Neural crest cell (in vitro differentiated cells): ENCODE measurements around the gene KRABD2.
A peak's percentile ranks its signal among the peaks of the same experiment; 100 is the strongest.
"Not testable (repeated sequence)": the region's sequence is repeated elsewhere in the genome, so short reads cannot be mapped to it uniquely, and the experiment has no call there.

Source experiments
- DNase-seq: peaks from one replicate; pipeline ENCODE4 v3.0.0; 2021; ENCODE audit warnings: low read depth, mixed read lengths, low spot score
- H3K27ac Mint-ChIP-seq: one replicate; pipeline ENCODE4 v1.8.0; 2021; ENCODE audit warnings: mild to moderate bottlenecking, mixed read lengths; ENCODE audit not compliant: unreplicated experiment
- H3K27me3 Mint-ChIP-seq: 2 replicates; pipeline ENCODE4 v1.8.0; 2021; ENCODE audit warnings: low read depth, mild to moderate bottlenecking, mixed read lengths
- H3K36me3 Mint-ChIP-seq: 2 replicates; pipeline ENCODE4 v1.8.0; 2021; ENCODE audit warnings: low read depth, mild to moderate bottlenecking, mixed read lengths
- H3K4me1 Mint-ChIP-seq: 2 replicates; pipeline ENCODE4 v1.8.0; 2021; ENCODE audit warnings: mixed read lengths
- H3K4me3 Mint-ChIP-seq: one replicate; pipeline ENCODE4 v1.8.0; 2021; ENCODE audit warnings: mild to moderate bottlenecking, mixed read lengths
- H3K9me3 Mint-ChIP-seq: 2 replicates; pipeline ENCODE4 v1.8.0; 2021; ENCODE audit warnings: mixed read lengths
- CTCF ChIP-seq: fragments of 200-600 bp; sonication (generic); conservative IDR thresholded peaks from 2 replicates; pipeline ENCODE4 v1.5.0; 2021; ENCODE audit warnings: antibody characterized with exemption, mild to moderate bottlenecking

KRABD2 gene

GRCh38 chr17:8383143-8383822 lies 6.8 kb upstream of the KRABD2 start, which contains the start of gene RPL26:
Gene RPL26, minus strand, starts transcription at chr17:8383193. Its CDS starts 883 bp downstream, at chr17:8382310.
- H3K9me3 Mint-ChIP-seq: no peaks in the 10 kb centered on the region
- H3K36me3 Mint-ChIP-seq: peaks cover 23% of the 10 kb centered on the region
- peak within 1 kb of the TSS; percentile 100 for H3K27ac Mint-ChIP-seq
- no peaks in the 10 kb centered on the region for H3K27me3 Mint-ChIP-seq
- H3K4me3 Mint-ChIP-seq: peak within 1 kb of the TSS; percentile 100
- TF ChIP-seq CTCF: peak; percentile 99
- peaks cover 48% of the 10 kb centered on the region for H3K4me1 Mint-ChIP-seq
- peak; percentile 94 for DNase-seq

GRCh38 chr17:8382880-8383142 lies 6.3 kb upstream of the KRABD2 start:
- peaks cover 48% of the 10 kb centered on the region for H3K4me1 Mint-ChIP-seq
- peaks cover 23% of the 10 kb centered on the region for H3K36me3 Mint-ChIP-seq

GRCh38 chr17:8382052-8382879 lies 5.8 kb upstream of the KRABD2 start:
- TF ChIP-seq CTCF: no peak
- peak overlapping the region; percentile 100 for H3K4me3 Mint-ChIP-seq
- H3K36me3 Mint-ChIP-seq: peaks cover 26% of the 10 kb centered on the region
- peaks cover 52% of the 10 kb centered on the region for H3K4me1 Mint-ChIP-seq
- H3K27ac Mint-ChIP-seq: peak overlapping the region; percentile 100
- DNase-seq: no peak
- no peaks in the 10 kb centered on the region for H3K9me3 Mint-ChIP-seq
- no peaks in the 10 kb centered on the region for H3K27me3 Mint-ChIP-seq

More at GRCh38 chr17:8382880-8383142, 6.3 kb upstream of the KRABD2 start:
- peak overlapping the region; percentile 100 for H3K27ac Mint-ChIP-seq
- TF ChIP-seq CTCF: no peak
- H3K9me3 Mint-ChIP-seq: no peaks in the 10 kb centered on the region
- no peaks in the 10 kb centered on the region for H3K27me3 Mint-ChIP-seq
- DNase-seq: no peak
- H3K4me3 Mint-ChIP-seq: peak overlapping the region; percentile 100

- Mint-ChIP-seq H3K4me1 (peaks cover 62% of the 10 kb centered on the region), H3K27me3 (no peaks in the 10 kb centered on the region), H3K9me3 (no peaks in the 10 kb centered on the region), H3K36me3 (peaks cover 34% of the 10 kb centered on the region), H3K27ac (no peak overlapping the region), H3K4me3 (peak overlapping the region; percentile 88)
- DNase-seq: no peak
- no peak for TF ChIP-seq CTCF
Measured at GRCh38 chr17:8380049-8380448, 3.5 kb upstream of the KRABD2 start.

- DNase-seq, H3K9me3 Mint-ChIP-seq, H3K27ac Mint-ChIP-seq, H3K27me3 Mint-ChIP-seq: not testable (repeated sequence)
- Mint-ChIP-seq H3K4me1 (peaks cover 54% of the 10 kb centered on the region), H3K4me3 (peak overlapping the region; percentile 88), H3K36me3 (peaks cover 34% of the 10 kb centered on the region)
Measured at GRCh38 chr17:8378117-8378516, 1.6 kb upstream of the KRABD2 start.

GRCh38 chr17:8377422-8377821 lies 918 bp upstream of the KRABD2 start:
- no peak for DNase-seq
- Mint-ChIP-seq H3K4me1 (peaks cover 47% of the 10 kb centered on the region), H3K9me3 (no peaks in the 10 kb centered on the region), H3K27me3 (no peaks in the 10 kb centered on the region), H3K4me3 (peak overlapping the region; percentile 88), H3K27ac (no peak overlapping the region), H3K36me3 (peaks cover 30% of the 10 kb centered on the region)
- no peak for TF ChIP-seq CTCF
